K562 (cell line): ENCODE data around the gene LYPD6B. TPM values are rescaled to one million over a fixed set of nuclear protein-coding genes. Genes with fewer than 3 reads are reported as not detected.

Experiments used
- ATAC-seq: fragments of 200-7000 bp; cut with Tn5 transposase; 3 replicates; pipeline ENCODE4 v1.9.1; 2020; ENCODE audit warnings: moderate library complexity
- BruUV-seq: library from RNA; stranded (reverse); fragments of 400-500 nt; replicated peaks from 2 replicates; lab custom pipeline; 2021; lab: Mats Ljungman, UMichigan
- CTCF ChIA-PET: fragments of 300-600 bp; formaldehyde crosslinking; extraction: SDS; loops from one replicate; lab custom pipeline; 2021; ENCODE audit warnings: low intra/inter-chr PET ratio; lab: Yijun Ruan, JAX
- POLR2A ChIA-PET: fragments of 300-600, 350-650 bp; sonication (Branson Sonifier 250); formaldehyde crosslinking; extraction: SDS; loops from one replicate; lab custom pipeline; 2021; ENCODE audit warnings: antibody characterized with exemption, inconsistent platforms; lab: Yijun Ruan, JAX
- DNase-seq, 4 experiments: peaks; one replicate each; pipeline versions ENCODE4 v3.0.0 to v3.0.0-alpha.2; 2011 to 2018; ENCODE audit warnings: low spot score in 3 of 4, mixed read lengths in 3 of 4; ENCODE audit errors: extremely low read depth in 1 of 4
- FAIRE-seq: peaks from 2 replicates; lab custom pipeline; 2011; peaks lifted over from hg19 to GRCh38; lab: Jason Lieb, UNC
- H2AFZ ChIP-seq: 2 replicates; pipeline ENCODE4 v1.6.0; 2011; ENCODE audit warnings: low read depth, low read length, control low read depth, inconsistent platforms
- H3K27ac ChIP-seq: fragments of 200-600 bp; 3 replicates; pipeline ENCODE4 v1.8.0; 2011; ENCODE audit warnings: low read depth, mild to moderate bottlenecking, control low read depth, inconsistent platforms, low read length, moderate library complexity, mixed read lengths; ENCODE audit errors: extremely low read depth
- H3K27me3 ChIP-seq, 2 experiments: fragments of 300-600 bp in 1 of 2; 2 replicates in 1 of 2; 3 replicates in 1 of 2; pipeline versions ENCODE4 v1.6.0 to v1.8.0; 2011; ENCODE audit warnings: inconsistent platforms in 2 of 2, low read length in 2 of 2, mild to moderate bottlenecking in 1 of 2, mixed read lengths in 1 of 2, moderate library complexity in 1 of 2; ENCODE audit not compliant: control insufficient read depth in 2 of 2, insufficient read depth in 2 of 2
- H3K36me3 ChIP-seq: fragments of 300-600 bp; 3 replicates; pipeline ENCODE4 v1.8.0; 2011; ENCODE audit warnings: mild to moderate bottlenecking, low read length, inconsistent platforms; ENCODE audit not compliant: control insufficient read depth, insufficient read depth
- H3K4me1 ChIP-seq, 2 experiments: fragments of 200-600 bp in 1 of 2; replicated peaks in 1 of 2; 2 replicates in 1 of 2; 3 replicates in 1 of 2; pipeline versions ENCODE4 v1.5.1 to v1.8.0; 2011; ENCODE audit warnings: inconsistent platforms in 2 of 2, low read length in 2 of 2, mild to moderate bottlenecking in 1 of 2, mixed read lengths in 1 of 2, moderate library complexity in 1 of 2; ENCODE audit not compliant: control insufficient read depth in 2 of 2, insufficient read depth in 2 of 2
- H3K4me2 ChIP-seq: 2 replicates; pipeline ENCODE4 v1.6.1; 2011; ENCODE audit warnings: low read length, control low read depth, inconsistent platforms, mixed read lengths; ENCODE audit not compliant: insufficient read depth
- H3K4me3 ChIP-seq: fragments of 200-600 bp; sonication (generic), shearing (Covaris generic); 2 replicates; pipeline ENCODE4 v1.5.1; 2016; ENCODE audit warnings: control low read depth, inconsistent platforms
- H3K79me2 ChIP-seq: fragments of 200-600 bp; 3 replicates; pipeline ENCODE4 v1.8.0; 2011; ENCODE audit warnings: low read length, inconsistent platforms; ENCODE audit not compliant: control insufficient read depth, insufficient read depth
- H3K9ac ChIP-seq, 2 experiments: 2 replicates each; pipeline versions ENCODE4 v1.6.0 to v1.6.1; 2011; ENCODE audit warnings: low read depth in 2 of 2, low read length in 2 of 2, control low read depth in 1 of 2, inconsistent platforms in 1 of 2, mild to moderate bottlenecking in 1 of 2, mixed read lengths in 1 of 2; ENCODE audit not compliant: insufficient read depth in 1 of 2
- H3K9me1 ChIP-seq: one replicate; pipeline ENCODE4 v1.6.0; 2011; ENCODE audit warnings: inconsistent platforms, mild to moderate bottlenecking, low read length, moderate library complexity; ENCODE audit not compliant: control insufficient read depth, insufficient read depth
- H3K9me3 ChIP-seq: replicated peaks from 2 replicates; pipeline ENCODE4 v1.5.1; 2011; ENCODE audit warnings: low read depth, low read length, inconsistent platforms; ENCODE audit not compliant: control insufficient read depth, insufficient read depth
- H4K20me1 ChIP-seq: replicated peaks from 2 replicates; pipeline ENCODE4 v1.6.1; 2011; ENCODE audit warnings: low read length, inconsistent platforms, mixed read lengths; ENCODE audit not compliant: control insufficient read depth, insufficient read depth
- DMBX1 ChIP-seq: fragments of 250-450 bp; sonication (Bioruptor Pico); IDR thresholded peaks from 2 replicates; pipeline ENCODE4 v1.8.0; 2022; ENCODE audit warnings: inconsistent platforms, mild to moderate bottlenecking, moderate library complexity, borderline replicate concordance
- FOSL1 ChIP-seq: fragments of 200-800 bp; sonication (Bioruptor generic); conservative IDR thresholded peaks from 2 replicates; pipeline ENCODE4 v1.6.1; 2016; ENCODE audit warnings: missing genetic modification characterization, missing compliant biosample characterization
- PRMT5 ChIP-seq: sonication (generic); formaldehyde crosslinking; IDR thresholded peaks from 2 replicates; pipeline ENCODE4 v1.5.0; 2020; ENCODE audit warnings: missing genetic modification reagents
- THAP7 ChIP-seq: fragments of 250-450 bp; sonication (Bioruptor Pico); IDR thresholded peaks from 2 replicates; pipeline ENCODE4 v1.5.0; 2021
- ZBTB7A ChIP-seq: IDR thresholded peaks from 2 replicates; pipeline ENCODE4 v1.6.1; 2011; ENCODE audit warnings: low read depth, mild to moderate bottlenecking, low read length, moderate library complexity, borderline replicate concordance; ENCODE audit not compliant: control insufficient read depth
- ZNF263 ChIP-seq: sonication (generic); formaldehyde crosslinking; IDR thresholded peaks from 2 replicates; pipeline ENCODE4 v1.8.0; 2022; ENCODE audit warnings: mild to moderate bottlenecking, missing genetic modification reagents, borderline replicate concordance
- ZNF644 ChIP-seq: fragments of 200-800 bp; sonication (Bioruptor generic); IDR thresholded peaks from 2 replicates; pipeline ENCODE4 v1.6.1; 2016; ENCODE audit warnings: low read depth, missing genetic modification characterization, missing compliant biosample characterization
- WGBS: fragments of 100-300 bp; shearing (Covaris generic); methylation state at CpG from one replicate; pipeline ENCODE4 v1.1.6; 2016; ENCODE audit warnings: low coverage, mixed read lengths; ENCODE audit not compliant: insufficient coverage; ENCODE audit errors: missing lambda C conversion rate; 5-methylcytosine and 5-hydroxymethylcytosine counted together
- in situ Hi-C: fragments of 300-500 bp; cut with MboI; formaldehyde crosslinking; loops from 4 replicates; pipeline ENCODE4 v1.15.0; 2018; ENCODE audit warnings: inconsistent platforms, mixed read lengths
- intact Hi-C: fragments of 100-400 bp; cut with micrococcal nuclease; formaldehyde crosslinking; loops from 2 replicates; pipeline ENCODE4 v1.14.2; 2022
- polyA plus RNA-seq, 8 experiments: library from polyadenylated mRNA; depleted of rRNA in 4 of 8; stranded (reverse) in 5 of 8; unstranded in 3 of 8; fragments of >200 nt; fragmentation: Nextera tagmentation in 2 of 8; fragmentation: Illumina TruSeq in 1 of 8; extraction: Ambion mirVana in 2 of 8; extraction: Trizol in 1 of 8; gene quantifications; 2 replicates each; pipeline versions ENCODE4 v1.2.1 to v1.2.3, GENCODE V29; 2011 to 2014; ENCODE audit warnings: inconsistent platforms in 1 of 8, missing spikeins in 1 of 8
- total RNA-seq, 7 experiments: library from RNA; depleted of rRNA in 6 of 7; stranded (reverse); fragments of >200 nt in 6 of 7; fragmentation: Illumina TruSeq in 2 of 7; extraction: Trizol in 2 of 7; gene quantifications; 2 replicates each; pipeline versions ENCODE4 v1.2.1 to v1.2.3, GENCODE V29; 2011 to 2021; ENCODE audit warnings: low replicate concordance in 1 of 7
- TF ChIP-seq, protein P1 (sequence below): sonication (generic); formaldehyde crosslinking; IDR thresholded peaks from 2 replicates; pipeline ENCODE4 v1.8.0; 2022; ENCODE audit warnings: mild to moderate bottlenecking, missing genetic modification reagents
- TF ChIP-seq, protein P2 (sequence below): sonication (generic); formaldehyde crosslinking; IDR thresholded peaks from 2 replicates; pipeline ENCODE4 v1.8.1; 2023; ENCODE audit warnings: mild to moderate bottlenecking, missing genetic modification reagents
- TF ChIP-seq, protein P3 (sequence below): fragments of 250-450 bp; sonication (Bioruptor Pico); IDR thresholded peaks from 2 replicates; pipeline ENCODE4 v1.5.0; 2020; ENCODE audit warnings: mild to moderate bottlenecking, borderline replicate concordance

Gene LYPD6B
- total and polyA plus RNA-seq, 9 of the 15 experiments (the other 6 are each of a cell fraction or from before 2014, with no cell fraction given): not detected

DNA sequence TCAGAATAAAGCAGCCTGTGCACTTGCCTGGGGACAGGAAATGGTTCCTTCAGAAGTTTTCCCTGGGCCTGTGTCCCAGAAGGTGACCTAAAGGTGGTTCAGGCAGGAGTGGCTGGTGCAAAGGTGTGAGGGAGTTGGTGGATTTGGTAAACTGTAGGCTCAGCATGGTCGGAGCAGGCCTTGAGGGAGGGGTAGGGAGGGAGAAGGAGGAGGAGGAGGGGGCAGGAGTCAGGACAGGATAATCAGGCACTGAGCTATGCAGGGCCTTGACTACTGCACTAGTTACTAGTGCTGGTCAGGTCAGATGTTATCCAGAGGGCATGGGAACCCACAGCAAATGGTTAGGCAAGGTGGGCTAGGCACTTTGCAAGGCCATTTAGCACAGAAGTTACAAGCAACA lies 21.3 kb downstream of the LYPD6B start:
- no TSS peak for BruUV-seq
- 0% methylated on average over 1 of the region's 1 CpG for WGBS
- ATAC-seq: no peak
- in situ Hi-C loops: no loop called here
- no peak for FAIRE-seq
- H3K4me1 ChIP-seq: no peaks in the 10 kb centered on the region
- no peaks in the 10 kb centered on the region for H4K20me1 ChIP-seq
- H3K27me3 ChIP-seq: no peaks in the 10 kb centered on the region
- H3K9me3 ChIP-seq: no peaks in the 10 kb centered on the region
- no peaks in the 10 kb centered on the region for H3K36me3 ChIP-seq
- no peak overlapping the region for H3K4me2 ChIP-seq
- H3K9ac ChIP-seq: no peak overlapping the region
- CTCF ChIA-PET: no interaction called here
- POLR2A ChIA-PET: interaction anchor here (1.5 kb wide), 1 partner anchor 19 kb away, joined by 3 read pairs; no protein-coding TSS in a partner anchor
- no peak overlapping the region for H2AFZ ChIP-seq
- H3K9me1 ChIP-seq: no peaks in the 10 kb centered on the region
- intact Hi-C loops: no loop called here
- no peaks in the 10 kb centered on the region for H3K79me2 ChIP-seq
- H3K27ac ChIP-seq: no peak overlapping the region
- DNase-seq: no peak
- H3K4me3 ChIP-seq: no peak overlapping the region
- TF ChIP-seq ZBTB7A: no peak
- TF ChIP-seq, protein P1, sequence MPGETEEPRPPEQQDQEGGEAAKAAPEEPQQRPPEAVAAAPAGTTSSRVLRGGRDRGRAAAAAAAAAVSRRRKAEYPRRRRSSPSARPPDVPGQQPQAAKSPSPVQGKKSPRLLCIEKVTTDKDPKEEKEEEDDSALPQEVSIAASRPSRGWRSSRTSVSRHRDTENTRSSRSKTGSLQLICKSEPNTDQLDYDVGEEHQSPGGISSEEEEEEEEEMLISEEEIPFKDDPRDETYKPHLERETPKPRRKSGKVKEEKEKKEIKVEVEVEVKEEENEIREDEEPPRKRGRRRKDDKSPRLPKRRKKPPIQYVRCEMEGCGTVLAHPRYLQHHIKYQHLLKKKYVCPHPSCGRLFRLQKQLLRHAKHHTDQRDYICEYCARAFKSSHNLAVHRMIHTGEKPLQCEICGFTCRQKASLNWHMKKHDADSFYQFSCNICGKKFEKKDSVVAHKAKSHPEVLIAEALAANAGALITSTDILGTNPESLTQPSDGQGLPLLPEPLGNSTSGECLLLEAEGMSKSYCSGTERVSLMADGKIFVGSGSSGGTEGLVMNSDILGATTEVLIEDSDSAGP (CRISPR knock-in tag): no peak
- no peak for TF ChIP-seq ZNF263 (CRISPR knock-in tag)
- no peak for TF ChIP-seq PRMT5
- TF ChIP-seq, protein P2, sequence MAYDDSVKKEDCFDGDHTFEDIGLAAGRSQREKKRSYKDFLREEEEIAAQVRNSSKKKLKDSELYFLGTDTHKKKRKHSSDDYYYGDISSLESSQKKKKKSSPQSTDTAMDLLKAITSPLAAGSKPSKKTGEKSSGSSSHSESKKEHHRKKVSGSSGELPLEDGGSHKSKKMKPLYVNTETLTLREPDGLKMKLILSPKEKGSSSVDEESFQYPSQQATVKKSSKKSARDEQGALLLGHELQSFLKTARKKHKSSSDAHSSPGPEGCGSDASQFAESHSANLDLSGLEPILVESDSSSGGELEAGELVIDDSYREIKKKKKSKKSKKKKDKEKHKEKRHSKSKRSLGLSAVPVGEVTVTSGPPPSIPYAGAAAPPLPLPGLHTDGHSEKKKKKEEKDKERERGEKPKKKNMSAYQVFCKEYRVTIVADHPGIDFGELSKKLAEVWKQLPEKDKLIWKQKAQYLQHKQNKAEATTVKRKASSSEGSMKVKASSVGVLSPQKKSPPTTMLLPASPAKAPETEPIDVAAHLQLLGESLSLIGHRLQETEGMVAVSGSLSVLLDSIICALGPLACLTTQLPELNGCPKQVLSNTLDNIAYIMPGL (CRISPR knock-in tag): no peak
- TF ChIP-seq FOSL1 (tag): no peak
- no peak for TF ChIP-seq ZNF644
- TF ChIP-seq DMBX1: no peak
- TF ChIP-seq, protein P3, sequence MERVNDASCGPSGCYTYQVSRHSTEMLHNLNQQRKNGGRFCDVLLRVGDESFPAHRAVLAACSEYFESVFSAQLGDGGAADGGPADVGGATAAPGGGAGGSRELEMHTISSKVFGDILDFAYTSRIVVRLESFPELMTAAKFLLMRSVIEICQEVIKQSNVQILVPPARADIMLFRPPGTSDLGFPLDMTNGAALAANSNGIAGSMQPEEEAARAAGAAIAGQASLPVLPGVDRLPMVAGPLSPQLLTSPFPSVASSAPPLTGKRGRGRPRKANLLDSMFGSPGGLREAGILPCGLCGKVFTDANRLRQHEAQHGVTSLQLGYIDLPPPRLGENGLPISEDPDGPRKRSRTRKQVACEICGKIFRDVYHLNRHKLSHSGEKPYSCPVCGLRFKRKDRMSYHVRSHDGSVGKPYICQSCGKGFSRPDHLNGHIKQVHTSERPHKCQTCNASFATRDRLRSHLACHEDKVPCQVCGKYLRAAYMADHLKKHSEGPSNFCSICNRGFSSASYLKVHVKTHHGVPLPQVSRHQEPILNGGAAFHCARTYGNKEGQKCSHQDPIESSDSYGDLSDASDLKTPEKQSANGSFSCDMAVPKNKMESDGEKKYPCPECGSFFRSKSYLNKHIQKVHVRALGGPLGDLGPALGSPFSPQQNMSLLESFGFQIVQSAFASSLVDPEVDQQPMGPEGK (CRISPR knock-in tag): no peak
- TF ChIP-seq THAP7 (CRISPR knock-in tag): no peak
